ENCODE results near the gene BUD13. TPM values are rescaled to one million over a fixed set of nuclear protein-coding genes. Genes with fewer than 3 reads are reported as not detected.
A peak's percentile ranks its signal among the peaks of the same experiment; 100 is the strongest.

The BUD13 gene
- total and polyA plus RNA-seq, 2 of the 13 experiments (the other 11 are each of a cell fraction or from before 2014, with no cell fraction given): 13.3 to 25.9 TPM

DNA sequence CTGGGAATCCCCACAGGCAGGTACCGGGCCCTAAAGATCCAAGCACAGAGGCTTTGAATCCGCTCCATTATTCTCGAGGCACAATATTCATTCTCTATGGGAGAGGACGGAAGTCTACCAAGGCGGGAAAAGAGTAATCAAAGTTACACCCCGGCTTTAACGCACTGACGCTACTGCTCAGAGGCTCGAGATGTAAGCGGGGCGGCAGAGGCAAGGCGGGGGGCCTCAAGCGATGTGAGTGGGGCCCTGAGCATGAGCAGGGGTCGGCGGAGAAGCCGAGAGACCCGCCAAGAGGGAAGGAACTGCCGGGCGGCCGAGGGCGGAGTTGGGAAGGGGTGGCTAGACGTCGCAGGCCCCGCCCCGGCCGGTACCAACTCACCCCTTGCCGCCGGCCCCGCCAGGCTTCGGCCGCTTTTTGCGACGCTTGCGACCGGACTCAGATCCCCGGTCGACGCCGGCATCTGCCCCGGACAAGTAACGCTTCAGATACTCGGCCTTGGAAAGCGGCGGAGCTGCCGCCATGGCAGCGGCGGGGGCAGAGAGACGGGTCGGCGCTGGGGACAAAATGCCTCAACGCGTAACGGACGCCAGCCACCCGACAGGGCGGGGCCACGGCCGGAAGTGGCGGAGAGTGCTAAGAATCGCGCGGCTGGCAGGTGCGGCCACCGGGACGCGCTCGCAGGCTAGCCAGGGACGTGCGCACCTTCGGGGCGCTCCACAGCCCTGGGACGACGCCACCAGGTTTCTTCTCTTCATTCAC lies at the start of gene BUD13 (continued):
- TF ChIP-seq, protein P1, sequence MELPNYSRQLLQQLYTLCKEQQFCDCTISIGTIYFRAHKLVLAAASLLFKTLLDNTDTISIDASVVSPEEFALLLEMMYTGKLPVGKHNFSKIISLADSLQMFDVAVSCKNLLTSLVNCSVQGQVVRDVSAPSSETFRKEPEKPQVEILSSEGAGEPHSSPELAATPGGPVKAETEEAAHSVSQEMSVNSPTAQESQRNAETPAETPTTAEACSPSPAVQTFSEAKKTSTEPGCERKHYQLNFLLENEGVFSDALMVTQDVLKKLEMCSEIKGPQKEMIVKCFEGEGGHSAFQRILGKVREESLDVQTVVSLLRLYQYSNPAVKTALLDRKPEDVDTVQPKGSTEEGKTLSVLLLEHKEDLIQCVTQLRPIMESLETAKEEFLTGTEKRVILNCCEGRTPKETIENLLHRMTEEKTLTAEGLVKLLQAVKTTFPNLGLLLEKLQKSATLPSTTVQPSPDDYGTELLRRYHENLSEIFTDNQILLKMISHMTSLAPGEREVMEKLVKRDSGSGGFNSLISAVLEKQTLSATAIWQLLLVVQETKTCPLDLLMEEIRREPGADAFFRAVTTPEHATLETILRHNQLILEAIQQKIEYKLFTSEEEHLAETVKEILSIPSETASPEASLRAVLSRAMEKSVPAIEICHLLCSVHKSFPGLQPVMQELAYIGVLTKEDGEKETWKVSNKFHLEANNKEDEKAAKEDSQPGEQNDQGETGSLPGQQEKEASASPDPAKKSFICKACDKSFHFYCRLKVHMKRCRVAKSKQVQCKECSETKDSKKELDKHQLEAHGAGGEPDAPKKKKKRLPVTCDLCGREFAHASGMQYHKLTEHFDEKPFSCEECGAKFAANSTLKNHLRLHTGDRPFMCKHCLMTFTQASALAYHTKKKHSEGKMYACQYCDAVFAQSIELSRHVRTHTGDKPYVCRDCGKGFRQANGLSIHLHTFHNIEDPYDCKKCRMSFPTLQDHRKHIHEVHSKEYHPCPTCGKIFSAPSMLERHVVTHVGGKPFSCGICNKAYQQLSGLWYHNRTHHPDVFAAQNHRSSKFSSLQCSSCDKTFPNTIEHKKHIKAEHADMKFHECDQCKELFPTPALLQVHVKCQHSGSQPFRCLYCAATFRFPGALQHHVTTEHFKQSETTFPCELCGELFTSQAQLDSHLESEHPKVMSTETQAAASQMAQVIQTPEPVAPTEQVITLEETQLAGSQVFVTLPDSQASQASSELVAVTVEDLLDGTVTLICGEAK (IDR thresholded peaks at IDR 0.05): no peak
- TF ChIP-seq, protein P1 (CRISPR knock-in tag; IDR thresholded peaks at IDR 0.05): peak; percentile 80
- TF ChIP-seq RXRB (CRISPR knock-in tag; IDR thresholded peaks at IDR 0.05; ENCODE audit: borderline replicate concordance) (peak; percentile 72), POGZ (CRISPR knock-in tag; IDR thresholded peaks at IDR 0.05) (peak; percentile 93), ZNF256 (CRISPR knock-in tag; conservative IDR thresholded peaks at IDR 0.05) (0 out of 2 replicates have a peak, but pooled peaks have one; percentile 50), MED8 (CRISPR knock-in tag; IDR thresholded peaks at IDR 0.05; ENCODE audit: insufficient replicate concordance) (peak; percentile 91), ZNF773 (CRISPR knock-in tag; IDR thresholded peaks at IDR 0.05; ENCODE audit: borderline replicate concordance) (peak; percentile 87; the same call in 1 of the 2 replicates), ZNF713 (CRISPR knock-in tag; IDR thresholded peaks at IDR 0.05) (peak; percentile 58; the same call in 1 of the 2 replicates), ZNF235 (CRISPR knock-in tag; IDR thresholded peaks at IDR 0.05; ENCODE audit: borderline replicate concordance) (peak; percentile 65; the same call in 1 of the 2 replicates), HNF4G (IDR thresholded peaks at IDR 0.05; ENCODE audit: borderline replicate concordance, low read depth, low read length) (peak; percentile 28; the same call in 1 of the 2 replicates), HNF4G (CRISPR knock-in tag; IDR thresholded peaks at IDR 0.05; ENCODE audit: borderline replicate concordance, low read depth) (no peak), ZNF383 (CRISPR knock-in tag; IDR thresholded peaks at IDR 0.05; ENCODE audit: borderline replicate concordance) (no peak), SNRNP70 (IDR thresholded peaks at IDR 0.05; ENCODE audit: low read depth, low read length) (no peak), ZNF263 (CRISPR knock-in tag; IDR thresholded peaks at IDR 0.05) (peak; percentile 20; the same call in 1 of the 2 replicates), ZNF326 (CRISPR knock-in tag; IDR thresholded peaks at IDR 0.05; ENCODE audit: borderline replicate concordance) (no peak), ZMAT3 (CRISPR knock-in tag; conservative IDR thresholded peaks at IDR 0.05) (peak; percentile 86; the same call in 1 of the 2 replicates), IKZF4 (CRISPR knock-in tag; IDR thresholded peaks at IDR 0.05; ENCODE audit: borderline replicate concordance, low read depth, not compliant biosample characterization) (no peak), SSRP1 (CRISPR knock-in tag; IDR thresholded peaks at IDR 0.05) (no peak)
- TF ChIP-seq, protein P2, sequence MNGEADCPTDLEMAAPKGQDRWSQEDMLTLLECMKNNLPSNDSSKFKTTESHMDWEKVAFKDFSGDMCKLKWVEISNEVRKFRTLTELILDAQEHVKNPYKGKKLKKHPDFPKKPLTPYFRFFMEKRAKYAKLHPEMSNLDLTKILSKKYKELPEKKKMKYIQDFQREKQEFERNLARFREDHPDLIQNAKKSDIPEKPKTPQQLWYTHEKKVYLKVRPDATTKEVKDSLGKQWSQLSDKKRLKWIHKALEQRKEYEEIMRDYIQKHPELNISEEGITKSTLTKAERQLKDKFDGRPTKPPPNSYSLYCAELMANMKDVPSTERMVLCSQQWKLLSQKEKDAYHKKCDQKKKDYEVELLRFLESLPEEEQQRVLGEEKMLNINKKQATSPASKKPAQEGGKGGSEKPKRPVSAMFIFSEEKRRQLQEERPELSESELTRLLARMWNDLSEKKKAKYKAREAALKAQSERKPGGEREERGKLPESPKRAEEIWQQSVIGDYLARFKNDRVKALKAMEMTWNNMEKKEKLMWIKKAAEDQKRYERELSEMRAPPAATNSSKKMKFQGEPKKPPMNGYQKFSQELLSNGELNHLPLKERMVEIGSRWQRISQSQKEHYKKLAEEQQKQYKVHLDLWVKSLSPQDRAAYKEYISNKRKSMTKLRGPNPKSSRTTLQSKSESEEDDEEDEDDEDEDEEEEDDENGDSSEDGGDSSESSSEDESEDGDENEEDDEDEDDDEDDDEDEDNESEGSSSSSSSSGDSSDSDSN (CRISPR knock-in tag; IDR thresholded peaks at IDR 0.05): peak; percentile 88

All from HepG2 (cell line).